Astrocyte of the spinal cord (primary cell): ENCODE data around the gene G6PC1.
"Not testable (repeated sequence)": the region's sequence is repeated elsewhere in the genome, so short reads cannot be mapped to it uniquely, and the experiment has no call there.

ENCODE experiments used
- DNase-seq: peaks from one replicate; pipeline ENCODE4 v3.0.0; 2011; ENCODE audit warnings: low read depth, low spot score
- H3K4me3 ChIP-seq: 2 replicates; pipeline ENCODE4 v1.5.1; 2011; ENCODE audit warnings: low read depth, mild to moderate bottlenecking, low read length, moderate library complexity
- CTCF ChIP-seq: IDR thresholded peaks from 2 replicates; pipeline ENCODE4 v1.5.1; 2012; ENCODE audit warnings: low read depth, mild to moderate bottlenecking, low read length, inconsistent platforms
- in situ Hi-C: cut with HindIII; loops from 2 replicates; pipeline ENCODE4 v1.10.0; 2017; ENCODE audit warnings: low sequenced_read_pairs

The G6PC1 gene

GRCh38 chr17:42883802-42884558 is 16.6 kb upstream of the G6PC1 start:
- no peak for TF ChIP-seq CTCF
- no peak for DNase-seq
- in situ Hi-C loops: no loop called here
- H3K4me3 ChIP-seq: no peak overlapping the region

DNA sequence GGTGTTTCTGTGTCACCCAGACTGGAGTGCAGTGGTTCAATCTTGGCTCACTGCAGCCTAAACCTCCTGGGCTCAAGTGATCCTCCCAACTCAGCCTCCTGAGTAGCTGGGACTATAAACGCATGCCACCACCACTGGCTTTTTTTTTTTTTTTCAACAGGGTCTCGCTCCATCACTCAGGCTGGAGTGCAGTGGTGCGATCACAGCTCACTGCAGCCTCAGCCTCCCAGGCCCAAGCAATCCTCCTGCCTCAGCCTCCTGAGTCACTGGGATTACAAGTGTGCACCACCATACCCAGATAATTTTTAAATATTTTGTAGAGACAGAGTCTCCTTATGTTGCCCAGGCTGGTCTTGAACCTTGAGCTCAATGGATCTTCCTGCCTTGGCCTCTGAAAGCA is 14.8 kb upstream of the G6PC1 start:
- DNase-seq, in situ Hi-C loops, H3K4me3 ChIP-seq: not testable (repeated sequence)

- in situ Hi-C loops: no loop called here
- H3K4me3 ChIP-seq: no peak overlapping the region
- TF ChIP-seq CTCF: no peak
- no peak for DNase-seq
Observed at GRCh38 chr17:42886283-42887176, 14.1 kb upstream of the G6PC1 start.

GRCh38 chr17:42889809-42890208 is 10.8 kb upstream of the G6PC1 start:
- DNase-seq: no peak
- in situ Hi-C loops: no loop called here

GRCh38 chr17:42891539-42892152 is 9.0 kb upstream of the G6PC1 start:
- no peak for DNase-seq
- no peak for TF ChIP-seq CTCF
- H3K4me3 ChIP-seq: no peak overlapping the region
- in situ Hi-C loops: no loop called here

More at GRCh38 chr17:42889809-42890208, 10.8 kb upstream of the G6PC1 start:
- H3K4me3 ChIP-seq: no peak overlapping the region
- no peak for TF ChIP-seq CTCF

GRCh38 chr17:42893359-42893758 is 7.2 kb upstream of the G6PC1 start:
- H3K4me3 ChIP-seq: no peak overlapping the region
- no peak for TF ChIP-seq CTCF
- in situ Hi-C loops: no loop called here
- no peak for DNase-seq
